Measurements from ENCODE around the gene ANKRD23.

Gene ANKRD23

GRCh38 chr2:96857667-96858372 lies 14.0 kb upstream of the ANKRD23 start, which contains the start of gene ANKRD39:
Gene ANKRD39 (minus strand): TSS chr2:96858016. CDS start chr2:96857987, 29 bp downstream.
- TF ChIP-seq EZH2phosphoT487 (IDR thresholded peaks at IDR 0.05; ENCODE audit: low read depth) = no peak
- TF ChIP-seq CTCF (IDR thresholded peaks at IDR 0.05; ENCODE audit: low read depth, low read length) = peak; percentile 83
- Histone ChIP-seq H2AFZ (ENCODE audit: low read depth, low read length) (peak within 1 kb of the TSS; percentile 48), H3K36me3 (replicated peaks; ENCODE audit: low read depth, low read length) (peaks cover 13% of the 10 kb centered on the region), H3K4me1 (ENCODE audit: low read length) (peaks cover 10% of the 10 kb centered on the region), H3K9ac (ENCODE audit: low read length) (peak within 1 kb of the TSS; percentile 76), H3K4me3 (ENCODE audit: low read length) (peak within 1 kb of the TSS; percentile 85), H3K79me2 (ENCODE audit: low read length) (peaks cover 29% of the 10 kb centered on the region), H3K27me3 (ENCODE audit: low read depth, low read length) (no peaks in the 10 kb centered on the region), H3K27ac (ENCODE audit: low read length) (peak within 1 kb of the TSS; percentile 51), H3K9me3 (ENCODE audit: insufficient read depth, low read length) (no peaks in the 10 kb centered on the region), H4K20me1 (ENCODE audit: insufficient read depth, low read length) (peaks cover 9% of the 10 kb centered on the region; the same call in 1 of the 2 replicates), H3K4me2 (ENCODE audit: low read length) (peak within 1 kb of the TSS; percentile 98)

- Histone ChIP-seq H3K27ac (ENCODE audit: low read length) (peak overlapping the region; percentile 51), H2AFZ (ENCODE audit: low read depth, low read length) (peak overlapping the region; percentile 48), H4K20me1 (ENCODE audit: insufficient read depth, low read length) (peaks cover 9% of the 10 kb centered on the region; the same call in 1 of the 2 replicates), H3K4me3 (ENCODE audit: low read length) (peak overlapping the region; percentile 85), H3K4me1 (ENCODE audit: low read length) (peaks cover 10% of the 10 kb centered on the region), H3K27me3 (ENCODE audit: low read depth, low read length) (no peaks in the 10 kb centered on the region), H3K79me2 (ENCODE audit: low read length) (peaks cover 29% of the 10 kb centered on the region), H3K9ac (ENCODE audit: low read length) (peak overlapping the region; percentile 76), H3K9me3 (ENCODE audit: insufficient read depth, low read length) (no peaks in the 10 kb centered on the region), H3K36me3 (replicated peaks; ENCODE audit: low read depth, low read length) (peaks cover 13% of the 10 kb centered on the region), H3K4me2 (ENCODE audit: low read length) (peak overlapping the region; percentile 98)
- no peak for TF ChIP-seq CTCF (IDR thresholded peaks at IDR 0.05; ENCODE audit: low read depth, low read length)
- TF ChIP-seq EZH2phosphoT487 (IDR thresholded peaks at IDR 0.05; ENCODE audit: low read depth) = no peak
These were observed 13.2 kb upstream of the ANKRD23 start for GRCh38 chr2:96856776-96857666.

- H3K27me3 ChIP-seq (ENCODE audit: low read depth, low read length) = no peaks in the 10 kb centered on the region
- no peak overlapping the region for H3K4me2 ChIP-seq (ENCODE audit: low read length)
- no peaks in the 10 kb centered on the region for H3K9me3 ChIP-seq (ENCODE audit: insufficient read depth, low read length)
- TF ChIP-seq EZH2phosphoT487 (IDR thresholded peaks at IDR 0.05; ENCODE audit: low read depth) (no peak), CTCF (IDR thresholded peaks at IDR 0.05; ENCODE audit: low read depth, low read length) (no peak)
- peaks cover 9% of the 10 kb centered on the region; the same call in 1 of the 2 replicates for H4K20me1 ChIP-seq (ENCODE audit: insufficient read depth, low read length)
- H3K36me3 ChIP-seq (replicated peaks; ENCODE audit: low read depth, low read length) = peaks cover 20% of the 10 kb centered on the region
- H3K79me2 ChIP-seq (ENCODE audit: low read length) = peaks cover 29% of the 10 kb centered on the region
- H3K9ac ChIP-seq (ENCODE audit: low read length) = no peak overlapping the region
- no peak overlapping the region for H3K27ac ChIP-seq (ENCODE audit: low read length)
- H3K4me3 ChIP-seq (ENCODE audit: low read length) = no peak overlapping the region
- H2AFZ ChIP-seq (ENCODE audit: low read depth, low read length) = no peak overlapping the region
- peaks cover 6% of the 10 kb centered on the region for H3K4me1 ChIP-seq (ENCODE audit: low read length)
These were observed 9.5 kb upstream of the ANKRD23 start for GRCh38 chr2:96853321-96853720.

GRCh38 chr2:96852667-96853066 lies 8.8 kb upstream of the ANKRD23 start:
- Histone ChIP-seq H3K27ac (ENCODE audit: low read length) (no peak overlapping the region), H3K36me3 (replicated peaks; ENCODE audit: low read depth, low read length) (peaks cover 20% of the 10 kb centered on the region), H3K9me3 (ENCODE audit: insufficient read depth, low read length) (no peaks in the 10 kb centered on the region), H4K20me1 (ENCODE audit: insufficient read depth, low read length) (peaks cover 9% of the 10 kb centered on the region; the same call in 1 of the 2 replicates), H3K4me3 (ENCODE audit: low read length) (no peak overlapping the region), H3K9ac (ENCODE audit: low read length) (no peak overlapping the region), H2AFZ (ENCODE audit: low read depth, low read length) (no peak overlapping the region), H3K4me1 (ENCODE audit: low read length) (peaks cover 6% of the 10 kb centered on the region), H3K27me3 (ENCODE audit: low read depth, low read length) (no peaks in the 10 kb centered on the region), H3K4me2 (ENCODE audit: low read length) (no peak overlapping the region), H3K79me2 (ENCODE audit: low read length) (peaks cover 28% of the 10 kb centered on the region)
- TF ChIP-seq CTCF (IDR thresholded peaks at IDR 0.05; ENCODE audit: low read depth, low read length) (no peak), EZH2phosphoT487 (IDR thresholded peaks at IDR 0.05; ENCODE audit: low read depth) (no peak)
